Calu3 (cell line): ENCODE measurements around the gene TSHZ1. TPM values are rescaled to one million over a fixed set of nuclear protein-coding genes. Genes with fewer than 3 reads are reported as not detected.

Experiments used
- BruUV-seq: library from RNA; stranded (reverse); fragments of 400-500 nt; replicated peaks from 2 replicates; lab custom pipeline; 2021; lab: Mats Ljungman, UMichigan
- CTCF ChIA-PET: fragments of 300-600 bp; sonication (Branson Sonifier 250); formaldehyde crosslinking; loops from one replicate; lab custom pipeline; 2022; ENCODE audit warnings: antibody characterized with exemption; lab: Charles Lee
- DNase-seq: peaks from one replicate; pipeline ENCODE4 v3.0.0; 2022
- H3K27ac Mint-ChIP-seq: one replicate; pipeline ENCODE4 v1.8.0; 2022; ENCODE audit warnings: mixed read lengths; ENCODE audit not compliant: unreplicated experiment
- H3K27me3 Mint-ChIP-seq: one replicate; pipeline ENCODE4 v1.8.0; 2022; ENCODE audit warnings: mixed read lengths; ENCODE audit not compliant: unreplicated experiment
- H3K36me3 Mint-ChIP-seq: one replicate; pipeline ENCODE4 v1.8.0; 2022; ENCODE audit warnings: mild to moderate bottlenecking, moderate library complexity, mixed read lengths; ENCODE audit not compliant: insufficient read depth, unreplicated experiment
- H3K4me1 Mint-ChIP-seq: one replicate; pipeline ENCODE4 v1.8.0; 2022; ENCODE audit warnings: mild to moderate bottlenecking, low read depth, mixed read lengths; ENCODE audit not compliant: unreplicated experiment
- H3K4me3 Mint-ChIP-seq: one replicate; pipeline ENCODE4 v1.8.0; 2022; ENCODE audit warnings: mild to moderate bottlenecking, low read depth, moderate library complexity, mixed read lengths; ENCODE audit not compliant: unreplicated experiment
- H3K9me3 Mint-ChIP-seq: one replicate; pipeline ENCODE4 v1.8.0; 2022; ENCODE audit warnings: low read depth, mixed read lengths; ENCODE audit not compliant: unreplicated experiment
- intact Hi-C: fragments of 100-400 bp; cut with micrococcal nuclease; formaldehyde crosslinking; loops from one replicate; pipeline ENCODE4 v1.10.0; 2022; ENCODE audit not compliant: unreplicated experiment
- total RNA-seq: library from RNA; stranded (reverse); gene quantifications from 2 replicates; pipeline ENCODE4 v1.2.3, GENCODE V29; 2022
- TF ChIP-seq, protein P1 (sequence below): fragments of 200-600 bp; IDR thresholded peaks from one replicate; pipeline ENCODE4 v1.8.0; 2022; ENCODE audit warnings: antibody characterized with exemption; ENCODE audit not compliant: unreplicated experiment

TSHZ1 gene
- total RNA-seq, 1 experiment from 2014 or later: 10.8 TPM

DNA sequence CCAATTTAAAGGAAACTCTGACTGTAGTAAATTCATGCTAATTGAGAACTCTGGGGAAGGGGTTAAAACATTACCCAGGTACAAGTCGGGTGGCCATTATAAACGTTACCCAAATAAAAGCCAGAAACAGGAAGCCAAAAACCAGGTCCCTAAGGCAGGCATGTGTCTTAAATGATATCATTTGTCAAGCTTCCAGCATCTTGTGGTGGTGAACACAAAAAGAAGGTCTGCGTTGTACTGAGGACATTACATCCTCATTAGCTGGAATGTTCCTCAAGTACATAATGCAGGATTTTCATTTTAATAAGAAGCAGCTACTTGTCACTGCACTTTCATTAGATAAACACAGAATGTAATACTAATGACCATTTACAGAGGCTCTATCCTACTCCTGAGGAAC is 12.6 kb upstream of the TSHZ1 start:
- Mint-ChIP-seq H3K4me1 (no peaks in the 10 kb centered on the region), H3K27me3 (no peaks in the 10 kb centered on the region)

DNA sequence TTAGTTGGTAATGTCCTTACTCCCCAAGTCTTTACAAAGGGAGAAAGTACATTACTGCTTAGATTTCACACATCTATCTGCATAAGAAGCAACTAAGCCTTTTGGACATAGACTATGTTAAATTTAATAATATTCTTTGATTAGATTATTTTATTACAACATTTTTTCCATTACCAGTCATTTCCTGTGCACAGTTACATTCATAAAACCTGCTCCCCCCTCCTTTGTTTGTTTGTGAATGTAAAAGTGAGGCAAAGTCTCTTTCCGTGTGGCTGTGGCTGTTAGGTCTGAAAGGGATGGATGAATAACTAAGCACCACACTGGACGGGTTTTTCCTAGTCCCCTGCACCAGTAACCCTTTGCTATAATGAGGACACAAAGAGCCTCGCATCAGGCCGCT is 11.3 kb upstream of the TSHZ1 start:
- CTCF ChIA-PET: no interaction called here
- no peaks in the 10 kb centered on the region for H3K9me3 Mint-ChIP-seq
- H3K27me3 Mint-ChIP-seq: no peaks in the 10 kb centered on the region
- no peaks in the 10 kb centered on the region for H3K36me3 Mint-ChIP-seq
- TF ChIP-seq, protein P1, sequence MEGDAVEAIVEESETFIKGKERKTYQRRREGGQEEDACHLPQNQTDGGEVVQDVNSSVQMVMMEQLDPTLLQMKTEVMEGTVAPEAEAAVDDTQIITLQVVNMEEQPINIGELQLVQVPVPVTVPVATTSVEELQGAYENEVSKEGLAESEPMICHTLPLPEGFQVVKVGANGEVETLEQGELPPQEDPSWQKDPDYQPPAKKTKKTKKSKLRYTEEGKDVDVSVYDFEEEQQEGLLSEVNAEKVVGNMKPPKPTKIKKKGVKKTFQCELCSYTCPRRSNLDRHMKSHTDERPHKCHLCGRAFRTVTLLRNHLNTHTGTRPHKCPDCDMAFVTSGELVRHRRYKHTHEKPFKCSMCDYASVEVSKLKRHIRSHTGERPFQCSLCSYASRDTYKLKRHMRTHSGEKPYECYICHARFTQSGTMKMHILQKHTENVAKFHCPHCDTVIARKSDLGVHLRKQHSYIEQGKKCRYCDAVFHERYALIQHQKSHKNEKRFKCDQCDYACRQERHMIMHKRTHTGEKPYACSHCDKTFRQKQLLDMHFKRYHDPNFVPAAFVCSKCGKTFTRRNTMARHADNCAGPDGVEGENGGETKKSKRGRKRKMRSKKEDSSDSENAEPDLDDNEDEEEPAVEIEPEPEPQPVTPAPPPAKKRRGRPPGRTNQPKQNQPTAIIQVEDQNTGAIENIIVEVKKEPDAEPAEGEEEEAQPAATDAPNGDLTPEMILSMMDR: no peak
- no peaks in the 10 kb centered on the region for H3K4me1 Mint-ChIP-seq
- no TSS peak for BruUV-seq
- no peak overlapping the region for H3K4me3 Mint-ChIP-seq
- intact Hi-C loops: no loop called here
- DNase-seq: no peak
- no peak overlapping the region for H3K27ac Mint-ChIP-seq

More for the DNA sequence above, 12.6 kb upstream of the TSHZ1 start:
- no peak overlapping the region for H3K4me3 Mint-ChIP-seq
- BruUV-seq: no TSS peak
- no peak overlapping the region for H3K27ac Mint-ChIP-seq
- DNase-seq: no peak
- H3K9me3 Mint-ChIP-seq: no peaks in the 10 kb centered on the region
- intact Hi-C loops: no loop called here
- TF ChIP-seq, protein P1: no peak
- CTCF ChIA-PET: no interaction called here
- H3K36me3 Mint-ChIP-seq: no peaks in the 10 kb centered on the region

DNA sequence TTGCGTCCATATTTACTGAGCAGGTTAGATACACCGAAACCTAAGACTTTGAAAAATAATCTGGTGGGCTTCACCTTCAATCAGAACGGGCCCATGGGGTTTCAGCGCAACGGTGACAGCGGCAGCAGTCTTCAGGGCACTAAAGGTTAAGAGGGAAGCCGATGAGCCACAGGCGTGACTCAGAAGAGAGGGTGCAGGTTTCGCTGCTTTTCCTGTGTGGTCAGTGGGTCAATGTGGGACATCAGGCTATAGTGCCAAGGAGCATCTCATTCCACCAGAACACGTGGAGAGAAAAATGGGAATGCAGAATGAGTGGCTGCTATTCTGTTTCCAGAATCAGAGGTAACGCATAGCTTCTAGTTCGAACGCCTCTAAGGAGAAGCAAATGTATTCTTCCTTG is 10.5 kb upstream of the TSHZ1 start:
- intact Hi-C loops: no loop called here
- H3K36me3 Mint-ChIP-seq: no peaks in the 10 kb centered on the region
- BruUV-seq: no TSS peak
- H3K9me3 Mint-ChIP-seq: no peaks in the 10 kb centered on the region
- H3K27ac Mint-ChIP-seq: no peak overlapping the region
- TF ChIP-seq, protein P1: no peak
- CTCF ChIA-PET: no interaction called here
- no peak overlapping the region for H3K4me3 Mint-ChIP-seq
- DNase-seq: no peak
- no peaks in the 10 kb centered on the region for H3K27me3 Mint-ChIP-seq
- peaks cover 2% of the 10 kb centered on the region for H3K4me1 Mint-ChIP-seq

DNA sequence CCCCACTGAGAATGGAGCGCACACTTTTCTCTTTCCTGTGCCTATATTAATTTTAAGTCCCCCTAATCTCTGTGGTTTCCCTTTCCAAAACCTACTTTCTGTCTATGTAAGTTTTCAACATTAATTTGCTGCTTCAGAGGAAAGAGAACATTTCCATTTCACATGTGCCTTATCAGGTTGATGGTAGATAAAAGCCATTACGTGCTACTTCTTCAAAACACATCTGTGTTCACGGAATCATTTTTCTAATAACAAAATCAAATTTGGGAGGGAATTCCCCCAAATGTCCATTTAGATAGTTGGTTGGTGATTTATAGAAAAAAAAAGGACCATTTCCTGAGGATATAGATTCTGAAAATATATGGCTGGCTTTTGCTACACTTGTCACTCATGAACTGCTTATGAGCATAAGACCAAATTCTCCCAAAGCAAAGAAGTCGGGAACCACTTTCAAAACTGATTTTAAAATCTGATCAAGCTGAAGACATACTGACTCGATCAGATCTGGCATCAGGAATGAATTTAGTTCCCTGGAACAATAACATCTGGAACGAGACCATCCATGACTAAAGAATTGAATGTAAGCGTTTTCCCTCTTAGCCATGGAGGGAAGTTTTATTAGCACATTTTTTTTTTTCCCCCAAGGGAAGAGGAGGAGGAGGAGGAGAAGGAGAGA is 9.9 kb upstream of the TSHZ1 start:
- peaks cover 9% of the 10 kb centered on the region for H3K4me1 Mint-ChIP-seq
- no peak for DNase-seq
- TF ChIP-seq, protein P1: no peak
- H3K36me3 Mint-ChIP-seq: no peaks in the 10 kb centered on the region
- no peaks in the 10 kb centered on the region for H3K27me3 Mint-ChIP-seq
- BruUV-seq: no TSS peak
- CTCF ChIA-PET: no interaction called here
- intact Hi-C loops: no loop called here
- no peak overlapping the region for H3K4me3 Mint-ChIP-seq
- no peaks in the 10 kb centered on the region for H3K9me3 Mint-ChIP-seq
- no peak overlapping the region for H3K27ac Mint-ChIP-seq
